Esophagus squamous epithelium (tissue), 4 donors: ENCODE measurements around the gene ECE1.

Source experiments
- POLR2A ChIP-seq, 4 donors: fragments of 450-650 bp; IDR thresholded peaks; one replicate each; pipeline ENCODE4 v1.6.1; 2017; ENCODE audit warnings: antibody characterized with exemption in 4 of 4, mild to moderate bottlenecking in 4 of 4, moderate library complexity in 3 of 4
- TF ChIP-seq, protein P1 (sequence below), 6 experiments: fragments of 450-650 bp in 4 of 6; fragments of 200-600 bp in 2 of 6; sonication (generic) in 2 of 6; IDR thresholded peaks; one replicate each; pipeline ENCODE4 v1.5.1; 2016 to 2019; ENCODE audit warnings: antibody characterized with exemption in 6 of 6, mild to moderate bottlenecking in 4 of 6, moderate library complexity in 4 of 6

DNA sequence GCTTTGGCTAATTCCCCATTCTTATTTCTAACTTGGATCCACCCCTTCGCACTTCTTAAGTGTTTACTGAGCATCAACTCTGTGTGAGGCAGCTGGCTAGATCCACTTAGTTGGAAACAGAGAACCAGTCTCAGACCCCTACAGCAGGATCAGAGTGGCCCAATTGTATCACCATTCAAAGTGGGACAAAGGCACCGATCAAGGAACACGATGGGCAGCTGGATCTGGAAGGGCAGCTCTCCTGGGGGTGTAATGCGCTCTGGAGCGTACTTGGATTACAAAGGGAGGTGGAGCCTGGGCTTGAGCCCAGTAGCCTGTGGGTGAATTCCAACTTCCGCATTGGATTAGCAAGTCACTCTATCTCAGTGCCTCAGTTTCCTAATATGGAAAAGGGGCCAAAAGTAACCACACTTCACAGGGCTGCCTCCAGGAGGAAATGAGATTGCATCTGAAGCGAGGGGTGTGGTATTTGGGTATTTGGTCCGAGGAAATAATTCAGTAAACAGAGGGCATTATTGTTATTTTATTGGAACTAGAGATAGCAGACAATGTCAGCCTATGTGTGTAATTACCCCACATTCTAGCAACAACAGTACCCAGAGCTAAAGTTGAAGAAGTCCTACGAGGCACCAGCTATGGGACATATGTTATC is 11.9 kb downstream of the ECE1 start:
- TF ChIP-seq POLR2A (IDR thresholded peaks at IDR 0.05): no peak
- TF ChIP-seq, protein P1, sequence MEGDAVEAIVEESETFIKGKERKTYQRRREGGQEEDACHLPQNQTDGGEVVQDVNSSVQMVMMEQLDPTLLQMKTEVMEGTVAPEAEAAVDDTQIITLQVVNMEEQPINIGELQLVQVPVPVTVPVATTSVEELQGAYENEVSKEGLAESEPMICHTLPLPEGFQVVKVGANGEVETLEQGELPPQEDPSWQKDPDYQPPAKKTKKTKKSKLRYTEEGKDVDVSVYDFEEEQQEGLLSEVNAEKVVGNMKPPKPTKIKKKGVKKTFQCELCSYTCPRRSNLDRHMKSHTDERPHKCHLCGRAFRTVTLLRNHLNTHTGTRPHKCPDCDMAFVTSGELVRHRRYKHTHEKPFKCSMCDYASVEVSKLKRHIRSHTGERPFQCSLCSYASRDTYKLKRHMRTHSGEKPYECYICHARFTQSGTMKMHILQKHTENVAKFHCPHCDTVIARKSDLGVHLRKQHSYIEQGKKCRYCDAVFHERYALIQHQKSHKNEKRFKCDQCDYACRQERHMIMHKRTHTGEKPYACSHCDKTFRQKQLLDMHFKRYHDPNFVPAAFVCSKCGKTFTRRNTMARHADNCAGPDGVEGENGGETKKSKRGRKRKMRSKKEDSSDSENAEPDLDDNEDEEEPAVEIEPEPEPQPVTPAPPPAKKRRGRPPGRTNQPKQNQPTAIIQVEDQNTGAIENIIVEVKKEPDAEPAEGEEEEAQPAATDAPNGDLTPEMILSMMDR (IDR thresholded peaks at IDR 0.05): no peak
